ENCODE results near the gene INAVA.
A peak's percentile ranks its signal among the peaks of the same experiment; 100 is the strongest.
"Not testable (repeated sequence)": the region's sequence is repeated elsewhere in the genome, so short reads cannot be mapped to it uniquely, and the experiment has no call there.

INAVA gene

DNA sequence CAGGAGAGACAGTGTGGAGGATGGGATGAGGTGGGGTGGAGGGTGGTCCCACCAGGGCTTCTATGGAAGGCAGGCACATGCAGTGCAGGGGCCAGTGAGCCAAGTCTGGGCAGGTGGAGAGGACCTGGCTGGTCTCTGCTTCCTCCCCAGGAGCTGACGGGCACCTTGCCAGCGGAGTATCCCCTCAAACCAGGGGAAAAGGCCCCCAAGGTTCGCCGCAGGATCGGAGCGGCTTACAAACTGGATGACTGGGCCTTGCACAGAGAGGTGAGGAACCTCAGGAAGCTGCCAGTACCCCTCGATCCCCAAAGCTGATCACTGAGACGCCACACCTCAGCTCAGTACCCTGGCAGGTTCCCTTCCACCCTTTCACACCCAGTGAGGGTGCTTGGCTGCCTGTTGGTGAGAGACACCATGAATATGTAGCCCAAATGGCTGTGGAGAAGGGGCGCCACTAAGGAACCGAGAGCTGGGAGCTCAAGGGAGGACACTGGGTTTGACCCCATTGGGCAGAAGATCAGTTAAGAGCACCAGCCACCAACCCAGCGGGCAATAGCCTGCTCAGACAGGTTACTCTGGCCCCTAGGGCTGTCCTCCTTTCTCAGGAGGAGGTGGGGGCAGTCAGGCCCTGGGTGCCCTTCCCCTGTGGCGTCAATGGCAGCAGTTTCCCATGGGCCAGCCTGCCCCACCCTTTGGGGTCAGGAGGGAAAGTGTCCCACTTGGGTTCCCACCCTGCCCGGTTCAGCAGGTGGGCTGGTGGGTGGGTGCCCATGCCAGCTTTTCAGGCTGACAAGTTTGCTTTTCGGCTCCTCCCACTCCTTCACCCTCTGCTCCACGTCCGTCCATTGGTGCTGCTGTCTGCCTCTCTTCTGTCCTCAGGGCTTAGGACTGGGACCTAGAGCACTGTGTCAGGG, 5.5 kb downstream of the INAVA start:
- no peak for DNase-seq

DNA sequence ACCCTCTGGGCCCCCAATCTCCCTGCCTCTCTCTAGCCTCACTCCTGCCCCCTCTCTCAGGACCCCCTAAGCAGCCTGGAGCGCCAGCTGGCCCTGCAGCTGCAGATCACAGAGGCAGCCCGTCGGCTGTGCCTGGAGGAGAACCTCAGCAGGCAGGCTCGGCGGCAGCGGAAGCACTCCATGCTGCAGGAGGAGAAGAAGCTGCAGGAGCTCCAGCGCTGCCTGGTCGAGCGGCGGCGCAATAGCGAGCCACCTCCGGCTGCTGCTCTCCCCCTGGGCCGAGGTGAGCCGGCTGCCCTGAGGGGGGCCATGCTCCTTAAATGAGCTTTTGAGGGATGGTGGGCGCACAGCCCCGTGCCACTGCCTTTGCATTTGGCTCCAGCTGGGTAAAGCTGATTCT, 6.2 kb downstream of the INAVA start:
- DNase-seq: no peak

DNA sequence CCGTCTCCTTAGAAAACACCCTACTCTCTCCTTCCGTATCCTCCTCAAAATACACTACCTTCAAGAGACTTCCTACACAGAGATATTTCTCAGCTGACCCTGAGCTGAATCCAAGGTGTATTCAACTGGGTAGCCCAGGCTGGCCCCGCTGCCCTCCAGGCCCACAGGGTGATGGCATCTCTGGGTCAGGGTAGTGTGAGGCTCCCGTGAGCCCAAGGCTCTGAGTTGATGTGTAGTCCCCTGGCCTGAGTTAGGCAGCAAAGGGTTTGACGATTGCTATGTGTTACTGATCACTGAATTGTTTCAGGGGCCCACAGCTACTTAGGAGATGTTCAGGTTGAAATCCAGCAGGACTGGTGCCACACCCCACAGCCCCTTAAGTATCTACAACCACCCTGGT, 6.7 kb downstream of the INAVA start:
- no peak for DNase-seq

DNA sequence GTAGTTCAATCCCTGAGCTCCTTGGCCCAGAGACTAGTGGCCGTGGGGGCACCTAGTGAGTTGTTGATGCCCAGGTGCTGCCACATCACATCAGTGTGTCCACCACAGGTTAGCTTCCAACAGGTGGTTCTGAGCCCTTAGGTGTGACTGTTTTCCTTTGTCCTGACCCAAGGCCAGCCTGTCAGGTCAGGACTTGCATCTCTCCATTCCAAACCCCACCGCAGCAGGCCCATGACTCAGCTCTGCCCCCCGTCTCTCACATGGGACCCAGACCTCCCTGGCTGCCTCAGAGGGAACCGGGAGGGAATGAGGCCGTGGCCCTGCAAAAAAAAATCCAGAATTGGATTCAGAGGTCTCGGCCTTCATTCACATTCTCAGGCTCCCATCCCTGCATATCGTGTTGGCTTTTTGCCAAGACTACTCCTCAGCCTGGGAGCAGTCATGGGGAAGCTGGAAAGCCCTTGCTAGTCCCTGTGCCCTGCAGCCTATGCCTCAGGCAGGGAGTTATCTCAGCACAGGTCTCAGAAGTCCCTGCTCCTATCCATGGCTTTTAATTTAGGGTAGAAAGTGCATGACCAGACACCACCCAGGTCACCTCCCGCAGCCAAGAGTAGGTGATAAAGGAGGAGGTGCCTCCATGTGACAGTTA, 7.2 kb downstream of the INAVA start:
- DNase-seq: no peak

DNA sequence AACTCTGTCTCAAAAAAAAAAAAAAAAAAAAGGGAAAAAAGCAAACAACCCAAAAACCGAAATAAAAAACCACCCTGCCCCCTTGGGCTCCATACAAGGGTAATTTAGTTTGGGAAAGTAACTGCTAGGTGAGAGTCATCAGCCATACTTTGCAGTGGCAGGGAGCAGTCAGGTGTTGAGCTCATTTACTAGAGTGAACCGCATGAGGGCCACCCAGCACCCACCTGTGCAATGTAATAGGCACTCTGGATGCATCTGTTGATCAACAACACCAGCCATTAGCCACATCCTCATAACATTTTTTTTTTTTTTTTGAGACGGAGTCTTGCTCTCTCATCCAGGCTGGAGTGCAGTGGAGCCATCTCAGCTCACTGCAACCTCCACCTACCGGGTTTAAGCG, 9.1 kb downstream of the INAVA start:
- DNase-seq: no peak

DNA sequence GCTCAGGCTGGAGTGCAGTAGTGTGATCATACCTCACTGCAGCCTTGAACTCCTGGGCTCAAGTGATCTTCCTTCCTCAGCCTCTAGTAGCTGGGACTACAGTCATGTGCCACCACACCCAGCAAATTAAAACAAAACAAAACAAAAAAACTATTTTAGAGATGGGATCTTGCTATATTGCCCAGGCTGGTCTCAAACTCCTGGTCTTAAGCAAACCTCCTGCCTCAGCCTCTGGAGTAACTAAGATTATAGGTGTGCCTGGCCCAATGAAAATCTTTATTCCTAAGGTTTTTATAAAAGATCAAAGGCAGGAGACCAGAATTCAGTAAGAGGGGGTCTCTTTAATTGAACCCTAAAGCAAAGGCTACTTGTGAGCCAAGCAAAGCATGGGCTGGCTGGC, 10.1 kb downstream of the INAVA start:
- no peak for DNase-seq

DNA sequence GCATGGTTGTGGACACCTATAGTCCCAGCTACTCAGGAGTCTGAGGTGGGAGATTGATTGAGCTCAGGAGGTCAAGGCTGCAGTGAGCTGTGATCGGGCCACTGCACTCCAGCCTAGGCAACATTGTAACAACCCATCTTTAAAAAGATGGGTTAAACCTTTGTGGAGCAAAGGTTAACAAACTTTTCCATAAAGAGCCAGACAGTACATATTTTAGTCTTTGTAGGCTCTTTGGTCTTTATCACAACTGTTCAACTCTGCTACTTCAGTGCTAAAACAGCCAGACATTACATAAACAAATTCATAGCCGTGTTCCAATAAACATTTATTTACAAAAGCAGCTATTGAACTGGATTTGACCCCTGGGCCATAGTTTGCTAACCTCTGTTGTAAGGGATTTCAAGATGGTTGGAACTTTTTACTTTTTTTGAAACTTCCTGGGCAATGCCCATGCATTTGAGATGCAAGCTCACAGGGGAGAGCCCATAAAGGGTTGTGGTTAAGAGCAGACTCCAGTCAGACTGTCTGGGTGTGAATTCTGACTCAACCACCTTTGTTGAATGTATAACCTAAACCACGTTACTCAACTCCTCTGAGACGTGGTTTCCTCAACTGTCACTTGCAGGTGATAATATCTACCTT, 10.8 kb downstream of the INAVA start:
- peak; percentile 64 for DNase-seq

DNA sequence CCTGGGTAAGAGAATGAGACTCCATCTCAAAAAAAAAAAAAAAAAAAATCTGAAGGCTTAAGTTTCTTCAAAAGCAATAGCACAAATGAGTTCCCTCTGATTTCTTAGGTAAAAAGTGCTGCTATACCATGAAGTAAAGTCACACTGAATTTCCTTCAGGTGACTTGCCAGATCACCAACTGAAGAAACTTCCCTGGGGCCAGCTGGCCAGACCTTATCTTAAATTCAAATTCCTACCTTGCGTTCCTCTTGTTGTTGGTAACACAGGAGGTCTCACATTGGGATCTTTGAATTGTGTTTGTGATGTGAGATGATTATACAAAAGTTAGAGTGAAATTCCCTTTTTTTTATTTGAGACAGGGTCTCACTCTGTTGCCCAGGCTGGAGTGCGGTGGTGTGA, 11.8 kb downstream of the INAVA start:
- DNase-seq: no peak

DNA sequence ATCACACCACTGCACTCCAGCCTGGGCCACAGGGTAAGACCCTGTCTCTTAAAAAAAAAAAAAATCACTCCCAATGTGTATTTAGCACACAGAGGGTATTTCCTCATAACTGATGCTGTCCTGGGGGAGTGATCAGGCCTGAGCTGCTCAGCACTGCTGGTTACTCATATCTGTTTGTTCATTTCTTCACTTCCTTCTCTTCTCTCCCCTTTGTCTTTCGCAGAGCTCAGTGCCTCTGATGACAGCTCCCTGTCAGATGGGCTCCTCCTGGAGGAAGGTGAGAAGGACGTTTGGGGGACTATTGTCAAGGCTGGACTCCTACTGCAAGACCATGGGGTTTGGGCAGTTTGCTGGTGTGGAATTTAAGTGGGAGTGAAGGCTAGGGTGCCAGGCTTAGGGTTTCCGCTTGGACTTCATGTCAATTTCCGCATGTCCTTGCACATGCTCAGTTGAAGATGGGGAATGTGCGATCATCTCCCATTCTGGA, 13.0 kb downstream of the INAVA start:
- no peak for DNase-seq

DNA sequence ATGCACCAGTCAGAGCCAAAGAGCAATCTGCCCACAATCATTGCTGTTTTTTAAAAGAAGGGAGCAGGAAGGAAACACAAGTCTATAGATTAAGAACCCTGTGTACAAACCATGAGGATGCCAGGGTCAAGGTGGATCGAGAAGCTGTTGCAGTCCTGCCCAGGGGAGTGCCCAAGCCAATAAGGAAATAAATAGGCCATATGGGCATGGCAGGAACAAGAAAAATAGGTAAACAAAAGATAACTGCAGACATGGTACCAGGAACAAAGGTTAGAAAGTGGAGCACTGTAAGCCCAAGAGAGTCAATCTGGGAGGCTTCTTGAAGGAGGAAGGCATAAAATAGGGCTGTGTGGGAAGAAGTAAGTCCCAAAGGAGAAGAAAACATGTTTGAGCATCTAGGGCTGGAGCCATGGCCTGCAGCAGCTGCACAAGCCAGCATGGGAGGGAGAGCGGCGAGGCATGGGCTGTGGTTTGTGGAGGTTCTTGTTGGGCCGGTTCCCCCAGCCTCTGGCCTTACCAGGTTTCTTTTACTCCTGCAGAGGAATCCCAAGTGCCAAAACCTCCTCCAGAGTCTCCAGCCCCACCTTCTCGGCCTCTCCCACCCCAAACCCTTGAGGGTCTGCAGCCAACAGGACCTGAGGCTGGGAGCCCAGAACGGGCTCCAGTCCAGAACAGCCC, 13.6 kb downstream of the INAVA start:
- no peak for DNase-seq

DNA sequence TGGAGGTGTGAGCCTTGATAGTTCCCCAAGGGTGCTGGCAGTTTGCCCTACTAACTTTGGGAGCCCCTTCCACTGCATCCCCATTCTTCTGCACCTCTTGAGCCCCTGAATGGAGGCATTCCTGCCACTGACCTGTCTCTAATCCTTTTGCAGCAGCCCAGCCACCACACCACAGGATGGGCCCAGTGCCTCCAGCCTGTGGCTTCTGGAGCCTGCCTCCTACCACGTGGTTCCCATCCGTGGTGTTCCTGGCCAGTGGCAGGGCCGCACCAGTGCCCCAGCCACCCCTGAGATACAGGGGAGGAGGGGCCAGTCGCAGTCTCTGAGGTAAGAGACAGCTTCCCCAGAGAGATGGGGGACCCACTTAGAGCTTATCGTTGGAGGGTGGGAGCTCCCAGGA, 14.4 kb downstream of the INAVA start:
- DNase-seq: no peak

DNA sequence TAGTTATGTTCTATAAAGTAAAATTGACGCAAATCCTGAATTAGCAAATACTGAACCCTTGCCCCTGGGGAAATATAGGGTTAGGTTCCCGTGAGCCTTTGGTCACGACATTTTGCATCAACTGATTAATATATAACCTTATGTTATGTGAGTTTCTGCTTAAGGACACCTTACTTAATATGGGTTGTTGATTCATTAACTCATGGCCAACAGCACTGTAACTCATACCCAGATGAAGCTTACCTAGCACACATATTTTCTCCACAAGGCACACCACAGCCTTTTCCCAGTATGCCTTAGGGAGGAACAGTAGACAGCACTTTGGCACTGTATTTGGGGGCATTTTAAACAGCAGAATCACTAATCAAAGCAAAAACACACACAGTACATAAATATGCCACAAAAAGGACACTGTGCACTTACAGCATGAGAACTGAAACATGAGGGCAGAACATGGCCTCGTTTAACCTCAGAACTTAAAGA, 15.1 kb downstream of the INAVA start:
- DNase-seq: no peak

DNA sequence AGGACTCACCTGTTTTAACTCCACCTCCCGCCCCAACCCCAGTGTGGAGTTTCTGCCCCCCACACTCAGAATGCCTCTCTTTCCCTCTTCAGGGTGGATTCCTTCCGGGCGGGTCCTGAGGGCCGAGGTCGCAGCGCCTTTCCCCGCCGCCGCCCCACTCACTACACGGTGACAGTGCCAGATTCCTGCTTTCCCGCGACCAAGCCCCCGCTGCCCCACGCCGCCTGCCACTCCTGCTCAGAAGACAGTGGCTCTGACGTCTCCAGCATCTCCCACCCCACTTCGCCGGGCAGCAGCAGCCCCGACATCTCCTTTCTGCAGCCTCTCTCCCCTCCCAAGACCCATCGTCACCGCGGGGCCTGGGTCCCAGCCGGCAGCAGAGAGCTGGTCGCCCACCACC, 16.7 kb downstream of the INAVA start:
- DNase-seq: no peak

DNA sequence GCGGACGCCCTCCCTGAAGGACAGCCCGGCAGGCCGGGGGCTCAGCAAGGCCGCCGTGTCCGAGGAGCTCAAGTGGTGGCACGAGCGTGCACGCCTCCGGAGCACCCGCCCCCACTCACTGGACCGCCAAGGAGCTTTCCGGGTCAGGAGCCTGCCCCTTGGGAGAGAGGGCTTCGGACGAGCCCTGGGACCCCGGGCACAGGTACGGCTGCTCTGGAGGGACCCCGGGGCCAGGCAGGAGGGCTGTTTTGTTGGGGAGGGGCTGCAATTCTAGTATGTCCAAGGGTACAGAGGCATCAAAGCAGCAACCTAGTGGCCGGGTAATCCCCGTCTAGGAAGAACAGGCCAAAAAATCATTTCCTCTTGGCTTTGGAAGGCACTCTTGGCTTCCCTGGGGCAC, 17.2 kb downstream of the INAVA start:
- DNase-seq: not testable (repeated sequence)

DNA sequence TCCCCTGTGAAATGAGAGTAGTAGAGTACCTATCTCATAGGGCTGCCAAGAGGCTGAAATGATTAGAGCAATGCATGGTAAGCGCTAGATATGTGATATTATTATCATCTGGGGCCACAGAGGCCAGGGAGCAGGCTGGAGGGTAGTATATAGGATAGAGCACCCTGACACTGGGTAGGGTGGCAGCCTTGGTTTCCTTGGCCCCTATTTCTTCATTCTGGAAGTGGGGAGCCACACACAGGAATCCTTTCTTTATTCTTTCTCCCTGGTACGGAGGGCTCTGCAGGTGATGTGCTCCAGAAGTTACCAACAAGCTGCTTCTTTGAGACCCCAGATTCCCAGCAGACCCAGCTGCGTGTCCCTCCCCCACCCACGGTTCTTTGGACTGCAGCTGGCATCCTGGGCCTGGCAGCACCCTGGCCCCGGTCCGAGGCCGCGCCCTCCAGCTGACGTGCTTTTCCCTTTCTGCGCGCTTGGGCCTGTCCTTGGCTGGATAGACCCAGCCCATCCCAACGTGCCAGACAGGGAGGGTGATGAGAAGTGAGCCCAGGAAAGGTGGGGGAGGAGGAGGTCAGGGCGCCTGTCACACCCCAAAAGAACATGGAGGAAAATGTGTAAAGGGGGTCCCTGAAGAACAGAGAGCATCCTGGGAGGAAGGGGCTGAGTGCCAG, 18.2 kb downstream of the INAVA start:
- DNase-seq: no peak

DNA sequence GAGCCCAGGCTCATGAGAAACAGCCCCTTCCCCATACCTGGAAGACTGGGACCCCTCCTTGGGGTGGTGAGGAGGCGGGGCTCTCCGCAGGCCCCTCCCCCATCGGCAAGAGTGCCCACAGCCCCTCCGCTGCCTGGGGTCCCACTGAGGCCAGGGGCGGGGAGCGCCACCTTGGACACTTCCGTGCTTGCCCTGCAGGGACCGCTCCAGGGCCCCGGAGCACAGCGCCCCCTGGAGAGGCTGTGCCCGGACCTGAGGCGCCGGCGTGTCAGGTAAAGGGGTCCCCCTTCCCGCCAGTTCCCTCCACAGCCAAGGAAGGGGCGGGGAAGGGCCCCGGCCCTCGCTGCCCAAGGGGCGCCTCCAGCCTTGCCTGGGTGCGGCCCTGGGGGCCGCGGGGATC, 21.5 kb downstream of the INAVA start:
- no peak for DNase-seq

DNA sequence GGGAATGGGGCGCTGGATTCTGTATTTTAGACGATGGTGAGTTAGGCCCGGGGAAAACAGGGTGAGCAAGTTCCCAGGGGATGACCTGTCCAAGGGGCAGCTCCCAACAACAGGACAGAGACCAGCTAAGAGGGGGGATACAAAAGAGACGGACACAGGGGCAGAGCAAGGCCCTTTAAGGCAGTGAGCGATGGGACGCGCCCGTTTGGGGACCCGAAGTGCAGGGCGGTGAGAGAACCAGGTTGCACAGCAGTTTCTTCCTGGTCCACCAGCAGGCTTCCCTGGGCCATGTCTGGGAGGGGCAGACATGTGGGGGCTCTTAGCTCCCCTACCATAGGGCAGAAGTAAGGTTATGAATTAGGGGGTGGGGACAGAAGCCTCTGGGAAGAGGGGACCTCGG, 22.0 kb downstream of the INAVA start:
- DNase-seq: no peak

DNA sequence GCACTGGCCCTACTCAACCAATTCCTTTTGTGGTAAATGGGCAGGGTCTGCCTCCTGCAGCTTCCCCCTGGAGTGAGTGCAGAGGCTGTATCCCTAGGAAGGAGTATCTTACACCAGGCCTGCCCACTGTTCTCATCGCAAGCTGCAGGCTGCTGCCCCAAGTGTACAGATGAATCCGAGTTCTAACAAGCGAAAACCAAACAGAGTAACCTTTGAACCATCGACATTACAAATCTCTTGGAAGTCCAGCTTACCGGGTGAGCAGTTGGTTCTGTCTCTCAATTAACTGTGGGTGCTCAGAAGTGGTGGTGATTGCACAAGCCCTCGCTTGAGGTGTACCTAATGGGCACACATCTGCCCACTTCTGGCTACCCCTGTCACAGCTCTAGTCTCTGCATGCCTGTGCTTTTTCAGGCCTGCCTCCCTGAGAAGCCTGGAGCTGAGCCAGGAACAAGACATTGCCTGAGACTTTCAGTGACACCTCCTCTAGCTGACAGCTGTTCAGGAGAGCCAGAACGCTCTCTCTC, 22.7 kb downstream of the INAVA start:
- DNase-seq: no peak

DNA sequence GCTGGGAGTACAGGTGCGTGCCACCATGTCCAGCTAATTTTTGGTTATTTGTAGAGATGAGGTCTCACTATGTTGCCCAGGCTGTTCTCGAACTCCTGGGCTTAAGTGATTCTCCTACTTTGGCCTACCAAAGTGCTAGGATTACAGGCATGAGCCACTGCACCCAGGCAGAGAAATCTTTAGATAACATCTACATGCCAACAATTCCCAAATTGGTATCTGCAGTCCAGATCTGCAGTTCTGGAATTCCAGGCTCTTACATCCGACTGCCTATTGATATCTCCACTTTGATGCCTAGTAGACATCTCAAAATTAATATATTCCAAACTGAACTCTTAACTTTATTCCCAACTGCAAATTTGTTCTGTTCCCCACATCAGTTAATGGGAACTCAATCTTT, 23.3 kb downstream of the INAVA start:
- no peak for DNase-seq

DNA sequence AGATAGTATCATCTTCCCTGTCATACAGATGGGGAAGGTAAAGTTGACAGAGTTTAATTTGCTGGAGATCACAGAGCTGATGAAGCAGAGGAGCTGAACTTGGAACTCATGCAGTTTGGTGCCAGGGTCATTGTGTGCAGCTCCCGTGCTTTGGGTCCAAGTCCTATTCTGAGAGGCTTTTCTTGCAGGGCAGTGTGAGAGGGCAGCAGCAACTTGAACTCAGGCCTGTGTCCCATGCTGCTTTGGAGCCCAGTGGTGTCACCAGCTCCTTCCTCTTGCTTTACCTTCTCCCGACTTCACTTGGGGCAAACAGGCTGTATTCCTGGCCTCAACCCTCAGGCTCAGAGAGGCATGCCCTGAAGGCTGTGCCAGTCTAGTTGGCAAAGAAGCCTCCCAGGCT, 24.7 kb downstream of the INAVA start:
- no peak for DNase-seq

DNA sequence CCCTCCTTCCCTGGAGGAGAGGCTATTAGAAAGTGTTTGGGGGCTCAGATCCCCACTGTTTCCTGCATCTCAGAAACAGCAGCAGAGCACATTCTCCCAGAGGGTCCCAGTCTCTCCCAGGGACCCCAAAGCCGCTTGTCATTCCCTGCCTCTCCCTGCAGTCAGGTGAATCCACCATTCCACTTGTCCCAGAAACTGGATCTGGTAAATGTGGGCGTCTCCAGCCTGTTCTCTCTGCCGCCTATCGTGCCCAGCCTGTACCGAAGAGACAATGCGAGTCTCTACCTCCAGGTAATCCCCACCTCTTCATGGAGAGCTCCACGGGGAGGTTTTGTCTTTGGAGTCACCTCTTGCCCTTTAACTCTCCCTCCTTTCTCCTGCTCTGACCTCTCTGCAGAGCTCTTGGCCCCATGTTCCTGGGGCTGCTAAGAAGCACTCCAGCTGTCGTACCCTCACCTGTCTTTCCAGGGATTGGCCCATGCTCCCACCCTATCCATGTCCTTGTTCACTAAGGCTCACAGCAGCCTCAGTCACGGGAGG, 26.9 kb downstream of the INAVA start:
- DNase-seq: no peak

DNA sequence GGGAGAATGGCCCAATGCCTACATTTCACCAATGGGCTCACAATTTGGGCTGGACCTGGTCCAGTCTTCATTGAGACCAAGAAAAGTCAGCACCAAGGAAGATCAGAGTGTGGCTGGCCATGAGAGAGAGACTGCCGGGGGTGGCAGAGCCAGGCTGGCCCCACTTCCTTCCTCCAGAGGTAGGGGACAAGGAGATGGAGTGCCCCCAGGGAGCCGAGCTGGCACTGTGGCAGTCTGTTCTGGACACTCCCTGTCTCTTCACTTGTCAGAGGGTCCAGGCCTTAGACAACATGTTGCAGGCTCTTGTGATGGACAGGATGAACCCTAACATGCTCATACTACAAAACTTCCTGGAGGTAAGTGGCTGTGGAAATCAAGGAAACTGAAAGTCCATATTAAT, 27.7 kb downstream of the INAVA start:
- no peak for DNase-seq

All from stimulated activated CD4-positive, alpha-beta T cell treated with anti-CD3 and anti-CD28 coated beads, Interleukin-4, amount 100 ng/mL, for 24 hours (primary cell).